Bone marrow (tissue), 2 donors: ENCODE measurements around the gene MVD.
A peak's percentile ranks its signal among the peaks of the same experiment; 100 is the strongest.

ENCODE experiments used
- DNase-seq, 2 donors: peaks; one replicate each; lab custom pipeline; 2025; lab: John Stamatoyannopoulos, UW

MVD gene

GRCh38 chr16:88662843-88663606 is at the start of gene MVD:
Gene MVD (minus strand): TSS chr16:88663091. CDS start chr16:88663080, 11 bp downstream.
- peak; percentile 76 to 90 for DNase-seq

- no peak for DNase-seq
Observed at GRCh38 chr16:88712362-88712979, 49.6 kb upstream of the MVD start.

GRCh38 chr16:88711750-88712340 is 49.0 kb upstream of the MVD start:
- DNase-seq, result no peak

- no peak for DNase-seq
Observed at GRCh38 chr16:88710556-88710955, 47.7 kb upstream of the MVD start.

GRCh38 chr16:88706965-88707826 is 44.3 kb upstream of the MVD start:
- DNase-seq, result no peak

- DNase-seq, result peak; percentile 38 to 76
Observed at GRCh38 chr16:88706229-88706964, 43.5 kb upstream of the MVD start, which contains the start of the genes CTU2 and RNF166. Gene CTU2 (plus strand): TSS chr16:88706503. CDS start chr16:88706531, 28 bp downstream. Gene RNF166 (minus strand): TSS chr16:88706408. CDS start chr16:88706325, 83 bp downstream.

GRCh38 chr16:88705801-88706228 is 42.9 kb upstream of the MVD start:
- DNase-seq, result peak in 1 of 2 donors; percentile 46

GRCh38 chr16:88705076-88705684 is 42.3 kb upstream of the MVD start:
- peak in 1 of 2 donors; percentile 46 for DNase-seq

- peak; percentile 31 to 78 for DNase-seq
Observed at GRCh38 chr16:88703486-88704309, 40.8 kb upstream of the MVD start.

- DNase-seq, result peak in 1 of 2 donors; percentile 45
Observed at GRCh38 chr16:88702371-88703210, 39.7 kb upstream of the MVD start.

- no peak for DNase-seq
Observed at GRCh38 chr16:88701581-88702370, 38.9 kb upstream of the MVD start.

GRCh38 chr16:88700636-88701482 is 38.0 kb upstream of the MVD start:
- DNase-seq, result peak; percentile 86 to 96

- no peak for DNase-seq
Observed at GRCh38 chr16:88700322-88700635, 37.4 kb upstream of the MVD start.

GRCh38 chr16:88699180-88699579 is 36.3 kb upstream of the MVD start:
- DNase-seq, result no peak

- DNase-seq, result no peak
Observed at GRCh38 chr16:88698646-88699045, 35.8 kb upstream of the MVD start.

- no peak for DNase-seq
Observed at GRCh38 chr16:88697831-88698615, 35.1 kb upstream of the MVD start.
